ENCODE measurements around the gene PRAC1. TPM values are rescaled to one million over a fixed set of nuclear protein-coding genes. Genes with fewer than 3 reads are reported as not detected.

Gene PRAC1
- total and polyA plus RNA-seq, 7 experiments from 2014 or later, result not detected

- Histone ChIP-seq H3K9me3 (ENCODE audit: control insufficient read depth in 2 of 3, low read length in 3 of 3) (no peaks in the 10 kb centered on the region), H3K27ac (ENCODE audit: low read depth, low read length) (no peak overlapping the region), H3K4me3 (ENCODE audit: low read length) (no peak overlapping the region), H3K36me3 (ENCODE audit: control insufficient read depth in 2 of 3, insufficient read depth in 3 of 3, low read length in 3 of 3) (no peaks in the 10 kb centered on the region), H3K27me3 (ENCODE audit: control insufficient read depth in 2 of 2, insufficient read depth in 2 of 2, low read length in 2 of 2) (peaks cover 35 to 79% of the 10 kb centered on the region in 2 donors), H3K4me1 (ENCODE audit: control insufficient read depth in 2 of 2, insufficient read depth in 2 of 2, low read length in 2 of 2) (peaks cover 27 to 36% of the 10 kb centered on the region in 2 donors)
- peaks cover 26 to 53% (median 36%) of the 10 kb centered on the region in 7 donors for H3K4me1 Mint-ChIP-seq
- ATAC-seq (no peak), DNase-seq (no peak)
- H3K36me3 Mint-ChIP-seq, result no peaks in the 10 kb centered on the region
- H3K27ac Mint-ChIP-seq, result peak overlapping the region in 1 of 9 donors; percentile 47
- H3K27me3 Mint-ChIP-seq, result peaks cover 92 to 99% (median 96%) of the 10 kb centered on the region in 5 donors
- peak overlapping the region in 9 of 10 donors; percentile 27 to 89 (median 56) for H3K4me3 Mint-ChIP-seq
- peaks cover 0 to 3% (median 0%) of the 10 kb centered on the region in 11 donors for H3K9me3 Mint-ChIP-seq
- ChIA-PET CTCF (interaction anchor here (0.6 kb wide), 1 partner anchor 153 kb away, joined by 4 read pairs; no protein-coding TSS in a partner anchor), POLR2A (no interaction called here)
- intact Hi-C loops (cut with micrococcal nuclease), result loop anchor here (5.0 to 10.0 kb wide), 3 partner anchors 85 to 267 kb away; partner anchors contain the start of genes HOXB7 (in 1 of the 2) and IGF2BP1 (in 1 of the 2)
Observed at GRCh38 chr17:48727415-48728175, 5.3 kb upstream of the PRAC1 start.

- intact Hi-C loops (cut with micrococcal nuclease), result loop anchor here (5.0 to 10.0 kb wide), 3 partner anchors 85 to 268 kb away; partner anchors contain the start of genes HOXB7 (in 1 of the 2) and IGF2BP1 (in 1 of the 2)
- peaks cover 42 to 86% of the 10 kb centered on the region in 2 donors for H3K27me3 ChIP-seq (ENCODE audit: control insufficient read depth in 2 of 2, insufficient read depth in 2 of 2, low read length in 2 of 2)
- CTCF ChIA-PET, result no interaction called here
- peaks cover 92 to 99% (median 96%) of the 10 kb centered on the region in 5 donors for H3K27me3 Mint-ChIP-seq
- DNase-seq (no peak), ATAC-seq (no peak)
- H3K4me3 Mint-ChIP-seq, result peak overlapping the region in 5 of 10 donors; percentile 0 to 30 (median 4)
- no peak overlapping the region for H3K4me3 ChIP-seq (ENCODE audit: low read length)
- H3K4me1 ChIP-seq (ENCODE audit: control insufficient read depth in 2 of 2, insufficient read depth in 2 of 2, low read length in 2 of 2), result peaks cover 27 to 36% of the 10 kb centered on the region in 2 donors
- H3K27ac Mint-ChIP-seq, result peak overlapping the region in 1 of 9 donors; percentile 47
- H3K36me3 Mint-ChIP-seq, result no peaks in the 10 kb centered on the region
- no peak overlapping the region for H3K27ac ChIP-seq (ENCODE audit: low read depth, low read length)
- H3K9me3 ChIP-seq (ENCODE audit: control insufficient read depth in 2 of 3, low read length in 3 of 3), result no peaks in the 10 kb centered on the region
- H3K36me3 ChIP-seq (ENCODE audit: control insufficient read depth in 2 of 3, insufficient read depth in 3 of 3, low read length in 3 of 3), result no peaks in the 10 kb centered on the region
- POLR2A ChIA-PET, result interaction anchor here (0.8 to 1.2 kb wide), 2 partner anchors 10 to 150 kb away, joined by 3 to 4 read pairs; no protein-coding TSS in a partner anchor
- peaks cover 0 to 6% (median 0%) of the 10 kb centered on the region in 11 donors for H3K9me3 Mint-ChIP-seq
- peaks cover 24 to 55% (median 36%) of the 10 kb centered on the region in 7 donors for H3K4me1 Mint-ChIP-seq
Observed at GRCh38 chr17:48726916-48727286, 4.6 kb upstream of the PRAC1 start.

DNA sequence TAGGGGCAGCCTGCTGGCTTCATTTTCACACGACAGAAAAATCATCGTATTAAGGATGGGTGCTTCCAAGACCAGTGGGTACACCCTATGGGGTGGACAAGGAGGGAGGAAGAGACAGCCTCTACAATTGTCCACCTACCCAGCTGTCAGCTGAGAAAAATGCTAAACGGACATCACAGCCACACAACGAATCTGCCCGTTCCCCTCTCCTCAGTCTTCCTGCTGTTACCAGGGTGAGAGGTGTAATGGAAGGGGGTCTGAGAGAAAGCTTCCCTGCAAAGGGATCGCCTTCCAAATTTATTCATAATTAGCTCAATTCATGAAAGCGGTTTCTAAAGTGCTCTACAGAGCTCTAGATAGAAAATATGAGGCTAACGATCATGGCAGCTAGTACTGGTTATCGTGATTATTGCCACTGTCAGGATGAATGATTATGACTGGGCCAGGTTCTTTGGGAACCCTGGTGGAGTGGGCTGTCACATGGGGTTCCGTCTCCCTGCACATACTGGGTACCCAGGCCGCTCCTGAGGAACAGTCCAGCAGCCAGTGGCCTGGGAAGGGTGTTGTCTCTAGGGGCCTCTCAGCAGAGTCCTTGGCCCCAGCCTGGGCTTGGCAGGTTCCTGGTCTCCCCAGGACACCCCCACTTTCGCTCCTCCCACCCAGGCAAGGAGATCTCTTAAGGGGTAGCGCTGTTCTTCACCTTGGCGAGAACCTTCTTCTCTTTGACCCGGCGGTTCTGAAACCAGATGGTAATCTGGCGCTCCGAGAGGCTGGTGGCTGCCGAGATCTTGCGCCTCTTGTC lies 4.0 kb upstream of the PRAC1 start:
- Mint-ChIP-seq H3K4me1 (peaks cover 24 to 55% (median 36%) of the 10 kb centered on the region in 7 donors), H3K27ac (peak overlapping the region in 2 of 9 donors; percentile 5 to 29), H3K9me3 (peaks cover 0 to 6% (median 0%) of the 10 kb centered on the region in 11 donors), H3K4me3 (peak overlapping the region in 3 of 10 donors; percentile 26 to 34 (median 29)), H3K27me3 (peaks cover 88 to 98% (median 92%) of the 10 kb centered on the region in 5 donors), H3K36me3 (no peaks in the 10 kb centered on the region)
- peaks cover 43 to 91% of the 10 kb centered on the region in 2 donors for H3K27me3 ChIP-seq (ENCODE audit: control insufficient read depth in 2 of 2, insufficient read depth in 2 of 2, low read length in 2 of 2)
- DNase-seq (no peak), ATAC-seq (no peak)
- ChIA-PET POLR2A (interaction anchor here (0.8 to 1.2 kb wide), 2 partner anchors 9 to 151 kb away, joined by 3 to 4 read pairs; no protein-coding TSS in a partner anchor), CTCF (interaction anchor here (0.8 kb wide), 1 partner anchor 11 kb away, joined by 3 read pairs; no protein-coding TSS in a partner anchor)
- no peak overlapping the region for H3K4me3 ChIP-seq (ENCODE audit: low read length)
- no peaks in the 10 kb centered on the region for H3K36me3 ChIP-seq (ENCODE audit: control insufficient read depth in 2 of 3, insufficient read depth in 3 of 3, low read length in 3 of 3)
- no peak overlapping the region for H3K27ac ChIP-seq (ENCODE audit: low read depth, low read length)
- intact Hi-C loops (cut with micrococcal nuclease), result loop anchor here (5.0 to 10.0 kb wide), 3 partner anchors 84 to 268 kb away; partner anchors contain the start of genes HOXB7 (in 1 of the 2) and IGF2BP1 (in 1 of the 2)
- H3K9me3 ChIP-seq (ENCODE audit: control insufficient read depth in 2 of 3, low read length in 3 of 3), result no peaks in the 10 kb centered on the region
- peaks cover 27 to 36% of the 10 kb centered on the region in 2 donors for H3K4me1 ChIP-seq (ENCODE audit: control insufficient read depth in 2 of 2, insufficient read depth in 2 of 2, low read length in 2 of 2)

GRCh38 chr17:48725288-48726064 lies 3.2 kb upstream of the PRAC1 start:
- ATAC-seq (no peak), DNase-seq (no peak)
- peak overlapping the region in 8 of 10 donors; percentile 47 to 74 (median 68) for H3K4me3 Mint-ChIP-seq
- H3K36me3 ChIP-seq (ENCODE audit: control insufficient read depth in 2 of 3, insufficient read depth in 3 of 3, low read length in 3 of 3), result no peaks in the 10 kb centered on the region
- CTCF ChIA-PET, result interaction anchor here (0.6 to 3.0 kb wide), 6 partner anchors 9 to 153 kb away, joined by 3 to 17 read pairs (median 4); no protein-coding TSS in a partner anchor
- no peak overlapping the region for H3K27ac ChIP-seq (ENCODE audit: low read depth, low read length)
- peak overlapping the region in 1 of 9 donors; percentile 83 for H3K27ac Mint-ChIP-seq
- peaks cover 0 to 9% (median 0%) of the 10 kb centered on the region in 11 donors for H3K9me3 Mint-ChIP-seq
- H3K4me3 ChIP-seq (ENCODE audit: low read length), result no peak overlapping the region
- peaks cover 87 to 99% (median 90%) of the 10 kb centered on the region in 5 donors for H3K27me3 Mint-ChIP-seq
- H3K9me3 ChIP-seq (ENCODE audit: control insufficient read depth in 2 of 3, low read length in 3 of 3), result no peaks in the 10 kb centered on the region
- intact Hi-C loops (cut with micrococcal nuclease), result loop anchor here (2.0 to 10.0 kb wide), 5 partner anchors 23 to 269 kb away; partner anchors contain the start of genes HOXB7 (in 1 of the 2) and IGF2BP1 (in 1 of the 2)
- peaks cover 25 to 59% (median 38%) of the 10 kb centered on the region in 7 donors for H3K4me1 Mint-ChIP-seq
- peaks cover 49 to 91% of the 10 kb centered on the region in 2 donors for H3K27me3 ChIP-seq (ENCODE audit: control insufficient read depth in 2 of 2, insufficient read depth in 2 of 2, low read length in 2 of 2)
- peaks cover 0 to 3% (median 0%) of the 10 kb centered on the region in 5 donors for H3K36me3 Mint-ChIP-seq
- POLR2A ChIA-PET, result interaction anchor here (1.2 kb wide), 1 partner anchor 9 kb away, joined by 4 read pairs; no protein-coding TSS in a partner anchor
- peaks cover 27 to 36% of the 10 kb centered on the region in 2 donors for H3K4me1 ChIP-seq (ENCODE audit: control insufficient read depth in 2 of 2, insufficient read depth in 2 of 2, low read length in 2 of 2)

GRCh38 chr17:48725004-48725287 lies 2.6 kb upstream of the PRAC1 start:
- Mint-ChIP-seq H3K4me3 (peak overlapping the region in 8 of 10 donors; percentile 47 to 74 (median 68)), H3K27ac (peak overlapping the region in 1 of 9 donors; percentile 83), H3K4me1 (peaks cover 26 to 60% (median 42%) of the 10 kb centered on the region in 7 donors), H3K36me3 (peaks cover 0 to 8% (median 0%) of the 10 kb centered on the region in 5 donors), H3K9me3 (peaks cover 0 to 11% (median 2%) of the 10 kb centered on the region in 11 donors), H3K27me3 (peaks cover 87 to 99% (median 90%) of the 10 kb centered on the region in 5 donors)
- peaks cover 49 to 93% of the 10 kb centered on the region in 2 donors for H3K27me3 ChIP-seq (ENCODE audit: control insufficient read depth in 2 of 2, insufficient read depth in 2 of 2, low read length in 2 of 2)
- POLR2A ChIA-PET, result no interaction called here
- no peak for DNase-seq
- intact Hi-C loops (cut with micrococcal nuclease), result loop anchor here (2.0 to 10.0 kb wide), 5 partner anchors 24 to 270 kb away; partner anchors contain the start of genes HOXB7 (in 1 of the 2) and IGF2BP1 (in 1 of the 2)
- H3K4me1 ChIP-seq (ENCODE audit: control insufficient read depth in 2 of 2, insufficient read depth in 2 of 2, low read length in 2 of 2), result peaks cover 27 to 36% of the 10 kb centered on the region in 2 donors
- no peak overlapping the region for H3K27ac ChIP-seq (ENCODE audit: low read depth, low read length)
- no peaks in the 10 kb centered on the region for H3K9me3 ChIP-seq (ENCODE audit: control insufficient read depth in 2 of 3, low read length in 3 of 3)
- H3K36me3 ChIP-seq (ENCODE audit: control insufficient read depth in 2 of 3, insufficient read depth in 3 of 3, low read length in 3 of 3), result no peaks in the 10 kb centered on the region
- H3K4me3 ChIP-seq (ENCODE audit: low read length), result no peak overlapping the region
- CTCF ChIA-PET, result interaction anchor here (0.6 to 3.0 kb wide), 5 partner anchors 8 to 154 kb away, joined by 3 to 17 read pairs (median 4); no protein-coding TSS in a partner anchor
- no peak for ATAC-seq
